Measurements from ENCODE around the gene TMEM127.

The TMEM127 gene

DNA sequence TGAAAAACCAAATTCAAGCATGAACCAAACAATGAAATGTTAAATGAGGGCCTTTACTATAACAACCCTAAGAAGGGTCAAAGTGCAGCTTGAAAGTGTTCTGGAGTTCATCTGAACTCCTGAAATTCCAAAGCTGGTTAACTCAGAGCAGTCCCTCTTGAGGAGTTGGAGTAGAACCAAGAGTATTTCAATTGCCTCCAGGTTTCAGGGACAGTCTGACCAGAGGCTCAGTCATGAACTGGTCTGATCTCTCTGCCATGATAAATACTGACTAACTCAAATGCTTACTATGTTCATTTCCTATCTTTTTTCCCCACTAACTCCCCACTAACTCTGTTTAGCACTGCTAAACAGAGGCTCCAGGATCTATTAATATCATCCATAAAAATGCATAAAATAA lies 59.9 kb downstream of the TMEM127 start:
- peak; percentile 49 for DNase-seq (ENCODE audit: low read depth)

DNA sequence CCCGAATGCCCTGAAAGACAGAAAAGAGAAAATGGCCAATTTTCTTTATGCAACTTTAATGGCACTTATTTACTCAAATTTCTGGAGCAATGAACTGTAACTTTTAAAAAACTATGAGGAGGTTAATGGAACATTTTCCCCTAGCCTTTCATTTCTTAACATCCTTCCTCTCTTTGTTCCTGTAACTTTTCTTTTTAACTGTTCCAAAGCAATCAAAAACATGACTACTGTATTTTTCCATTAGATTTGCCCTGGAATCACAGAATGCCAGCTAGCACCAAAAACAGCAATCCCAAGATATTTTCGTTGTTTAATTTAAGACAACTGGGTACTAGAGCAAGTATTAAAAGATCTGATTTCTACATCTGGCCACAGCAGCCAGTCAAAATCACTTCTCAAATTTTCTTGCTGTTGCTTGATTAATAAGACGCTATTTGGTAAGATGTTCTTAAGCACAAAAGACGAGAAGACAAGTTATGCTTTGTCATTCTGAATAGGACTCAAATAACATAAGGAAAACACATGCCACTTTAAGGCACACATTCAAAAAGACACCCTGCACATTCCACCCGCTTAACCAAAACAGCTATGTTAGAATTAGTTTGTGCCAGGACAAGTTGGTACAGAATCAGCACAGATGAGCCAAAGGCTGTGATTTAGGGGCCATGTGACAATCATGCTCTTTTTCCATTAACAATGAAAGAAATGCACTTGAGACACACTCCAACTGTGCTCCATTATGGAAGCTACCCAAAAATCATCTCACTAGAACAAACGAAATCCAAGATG lies 60.8 kb downstream of the TMEM127 start:
- DNase-seq (ENCODE audit: low read depth), result no peak

DNA sequence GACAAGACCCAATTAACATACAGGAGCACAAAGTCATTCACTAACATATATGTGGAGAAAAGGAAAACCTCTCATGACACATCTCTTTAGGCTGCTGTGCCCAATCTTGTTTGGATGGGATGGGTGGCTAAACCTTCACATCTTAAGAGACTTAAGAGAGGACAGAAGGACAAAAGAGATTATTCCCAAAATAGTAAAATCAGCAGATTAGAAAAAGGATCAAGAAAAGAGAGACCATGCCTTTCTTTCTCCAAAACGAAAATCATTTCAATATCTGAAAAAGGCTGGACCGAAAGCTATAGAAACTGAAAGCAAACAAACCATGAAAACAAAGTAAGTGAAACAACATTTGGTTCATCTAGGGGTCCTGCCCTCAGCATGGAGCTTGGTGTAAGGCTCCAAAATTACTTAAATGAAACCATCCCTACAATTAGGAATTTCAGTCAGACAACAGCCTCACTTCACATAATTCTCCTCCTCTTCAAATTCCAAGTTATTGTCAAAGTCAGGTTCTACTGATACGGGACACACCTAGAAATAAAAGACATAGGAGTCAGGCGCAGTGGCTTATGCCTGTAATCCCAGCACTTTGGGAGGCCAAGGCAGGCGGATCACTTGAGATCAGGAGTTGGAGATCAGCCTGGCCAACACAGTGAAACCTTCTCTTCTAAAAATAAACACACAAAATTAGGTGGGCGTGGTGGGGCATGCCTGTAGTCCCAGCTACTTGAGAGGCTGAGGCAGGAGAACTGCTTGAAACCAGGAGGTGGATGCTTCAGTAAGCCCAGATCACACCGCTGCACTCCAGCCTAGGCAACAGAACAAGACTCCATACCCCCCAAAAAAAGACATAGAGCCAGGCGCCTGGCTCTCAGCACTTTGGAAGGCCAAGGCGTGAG lies 62.4 kb downstream of the TMEM127 start:
- DNase-seq (ENCODE audit: low read depth), result no peak

DNA sequence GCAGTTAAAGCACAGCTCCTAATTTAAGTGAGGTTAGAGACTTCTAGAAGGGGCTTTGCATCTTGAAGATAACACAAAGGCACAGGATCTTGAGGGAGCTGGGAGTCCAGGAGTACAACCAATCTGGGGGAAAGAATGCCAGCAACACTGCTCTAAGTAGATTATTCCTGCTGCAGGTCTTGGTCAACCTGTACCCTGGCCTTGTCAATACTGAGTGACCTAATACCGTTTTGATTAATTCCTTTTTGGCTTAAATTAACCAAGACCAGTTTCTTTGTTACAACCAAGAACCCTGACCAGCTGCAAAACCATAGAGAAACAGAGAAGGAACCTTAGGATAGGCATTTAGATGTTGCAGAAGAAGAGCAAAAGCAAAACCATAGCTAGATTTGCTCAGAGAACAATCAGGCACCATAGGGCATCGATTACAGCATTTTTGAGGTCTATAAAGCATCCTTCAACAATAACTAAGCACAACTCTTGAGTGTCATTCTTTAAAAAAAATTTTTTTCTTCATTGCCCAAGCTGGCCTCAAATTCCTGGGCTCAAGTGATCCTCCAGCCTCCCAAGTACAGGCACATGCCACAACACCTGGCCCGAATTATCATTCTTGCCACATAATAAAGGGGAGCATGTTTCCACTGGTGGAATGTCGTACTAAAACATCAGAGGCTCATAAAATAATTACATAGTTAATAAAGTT lies 63.5 kb downstream of the TMEM127 start:
- no peak for DNase-seq (ENCODE audit: low read depth)

DNA sequence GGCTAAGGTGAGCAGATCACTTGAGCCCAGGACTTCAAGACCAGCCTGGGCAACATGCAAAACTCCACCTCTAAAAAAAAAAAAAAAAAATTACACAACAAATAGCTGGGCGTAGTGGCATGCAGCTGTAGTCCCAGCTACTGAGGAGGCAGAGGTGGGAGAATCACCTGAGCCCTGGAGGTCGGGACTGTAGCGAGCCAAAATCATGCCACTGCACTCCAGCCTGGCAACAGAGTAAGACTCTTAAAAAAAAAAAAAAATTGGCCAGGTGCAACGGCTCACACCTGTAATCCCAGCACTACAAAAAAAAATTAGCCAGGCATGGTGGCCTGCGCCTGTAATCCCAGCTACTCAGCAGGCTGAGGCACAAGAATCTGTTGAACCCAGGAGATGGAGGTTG lies 64.5 kb downstream of the TMEM127 start:
- DNase-seq (ENCODE audit: low read depth), result no peak

DNA sequence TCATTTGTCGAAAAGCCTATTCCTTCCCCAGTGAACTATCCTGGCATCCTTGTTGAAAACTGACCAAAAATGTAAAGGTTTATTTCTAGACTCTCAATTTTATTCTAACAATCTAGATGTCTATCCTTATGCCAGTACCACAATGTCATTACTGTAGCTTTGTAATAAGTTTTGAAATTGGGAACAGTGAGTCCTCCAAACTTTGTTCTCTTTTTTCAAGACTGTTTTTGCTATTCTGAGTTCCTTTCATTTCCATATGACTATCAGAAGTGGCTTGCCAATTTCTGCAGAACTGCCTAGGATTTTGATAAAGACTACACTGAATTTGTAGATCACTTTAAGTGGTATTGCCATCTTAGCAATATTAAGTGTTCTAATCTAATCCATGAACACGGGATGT lies 66.9 kb downstream of the TMEM127 start:
- DNase-seq (ENCODE audit: low read depth), result no peak

Measured in amniotic epithelial cell (primary cell).